ENCODE measurements around the gene UBE2F. TPM values are rescaled to one million over a fixed set of nuclear protein-coding genes. Genes with fewer than 3 reads are reported as not detected.

The UBE2F gene
- total RNA-seq, 1 experiment from 2014 or later, result 62.1 TPM

DNA sequence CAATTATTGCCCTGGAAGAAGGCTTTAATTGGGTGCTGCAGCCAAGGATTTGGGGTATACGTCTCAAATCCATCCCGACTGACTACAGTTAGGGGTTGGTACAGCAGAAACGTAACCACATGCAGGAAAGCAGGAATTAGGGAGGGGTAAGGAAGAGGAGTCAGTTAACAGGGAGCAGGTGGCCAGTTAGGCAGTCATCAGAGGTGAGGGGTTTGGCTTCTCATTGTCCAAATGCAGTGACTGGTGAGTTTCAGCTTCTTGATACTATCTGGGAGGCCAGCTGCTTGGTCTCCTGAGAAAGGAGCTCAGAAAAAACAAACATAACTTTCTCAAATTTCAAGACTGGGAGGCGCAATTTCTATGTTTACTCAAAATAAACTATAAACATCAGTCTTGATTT is 38.8 kb upstream of the UBE2F start:
- H3K27ac Mint-ChIP-seq, result no peak overlapping the region
- no peak overlapping the region for H3K23ac ChIP-seq (ENCODE audit: insufficient read length, low read depth, low read length)
- H2BK20ac ChIP-seq (ENCODE audit: low read depth, low read length, poor library complexity, severe bottlenecking), result no peak overlapping the region
- H3K27ac ChIP-seq (ENCODE audit: insufficient read length, low read depth, low read length), result no peak overlapping the region
- no peak overlapping the region for H4K8ac ChIP-seq (replicated peaks; ENCODE audit: insufficient read length, low read depth, low read length)
- no peak overlapping the region for H2BK15ac ChIP-seq (ENCODE audit: low read depth, low read length)
- H3K9me3 ChIP-seq (ENCODE audit: control insufficient read depth, low read depth, low read length), result no peaks in the 10 kb centered on the region
- H3T11ph ChIP-seq (ENCODE audit: low read length), result no peak overlapping the region
- H3K18ac ChIP-seq (ENCODE audit: insufficient read length, low read depth, low read length), result no peak overlapping the region
- no peak overlapping the region for H2BK12ac ChIP-seq (ENCODE audit: insufficient read length, low read depth, low read length)
- no peaks in the 10 kb centered on the region for H3K27me3 ChIP-seq (ENCODE audit: insufficient read depth, low read length)
- no peak overlapping the region for H3K4me2 ChIP-seq (ENCODE audit: insufficient read depth, insufficient read length, low read length)
- peaks cover under 1 to 5% of the 10 kb centered on the region in 2 experiments for H3K4me1 Mint-ChIP-seq
- no peak overlapping the region for H3K4ac ChIP-seq (ENCODE audit: low read depth, low read length)
- no peak for DNase-seq
- H4K91ac ChIP-seq (ENCODE audit: insufficient read length, low read depth, low read length), result no peak overlapping the region
- H3K23me2 ChIP-seq (ENCODE audit: insufficient read length, low read depth, low read length, poor library complexity, severe bottlenecking), result no peaks in the 10 kb centered on the region
- H2BK5ac ChIP-seq (ENCODE audit: insufficient read length, low read length), result no peak overlapping the region
- no peaks in the 10 kb centered on the region for H4K20me1 ChIP-seq (ENCODE audit: control insufficient read depth, insufficient read depth, insufficient read length)
- no peaks in the 10 kb centered on the region for H3K4me1 ChIP-seq (ENCODE audit: insufficient read depth, low read length)
- no peak overlapping the region for H3K9ac ChIP-seq (ENCODE audit: extremely low read depth, insufficient read length, low read length)
- H3K79me2 ChIP-seq (ENCODE audit: insufficient read depth, low read length), result no peaks in the 10 kb centered on the region
- no peak overlapping the region for H2BK120ac ChIP-seq (ENCODE audit: low read depth, low read length, poor library complexity, severe bottlenecking)
- H3K36me3 Mint-ChIP-seq (ENCODE audit: insufficient read depth in 1 of 3, low read depth in 3 of 3), result peaks cover 0 to 6% (median 6%) of the 10 kb centered on the region in 3 experiments; a peak in 4 of 7 replicates
- peaks cover 9 to 14% of the 10 kb centered on the region in 2 experiments; a peak in 4 of 5 replicates for H3K9me3 Mint-ChIP-seq
- no peak overlapping the region for H2AK5ac ChIP-seq (ENCODE audit: insufficient read length, low read length)
- no peak overlapping the region for H3K4me3 Mint-ChIP-seq
- WGBS (ENCODE audit: extremely low coverage, insufficient read length, low lambda C conversion rate), result no CpG with 5 or more reads among the region's 4 CpGs
- H3K79me1 ChIP-seq (ENCODE audit: insufficient read depth, low read depth, low read length, poor library complexity, severe bottlenecking), result no peaks in the 10 kb centered on the region
- peaks cover 11% of the 10 kb centered on the region for H3K27me3 Mint-ChIP-seq (ENCODE audit: low read depth)
- H3K56ac ChIP-seq (ENCODE audit: insufficient read length, low read depth, low read length), result no peak overlapping the region
- no peak overlapping the region for H3K14ac ChIP-seq (ENCODE audit: insufficient read depth, low read length)
- TF ChIP-seq, protein P1, sequence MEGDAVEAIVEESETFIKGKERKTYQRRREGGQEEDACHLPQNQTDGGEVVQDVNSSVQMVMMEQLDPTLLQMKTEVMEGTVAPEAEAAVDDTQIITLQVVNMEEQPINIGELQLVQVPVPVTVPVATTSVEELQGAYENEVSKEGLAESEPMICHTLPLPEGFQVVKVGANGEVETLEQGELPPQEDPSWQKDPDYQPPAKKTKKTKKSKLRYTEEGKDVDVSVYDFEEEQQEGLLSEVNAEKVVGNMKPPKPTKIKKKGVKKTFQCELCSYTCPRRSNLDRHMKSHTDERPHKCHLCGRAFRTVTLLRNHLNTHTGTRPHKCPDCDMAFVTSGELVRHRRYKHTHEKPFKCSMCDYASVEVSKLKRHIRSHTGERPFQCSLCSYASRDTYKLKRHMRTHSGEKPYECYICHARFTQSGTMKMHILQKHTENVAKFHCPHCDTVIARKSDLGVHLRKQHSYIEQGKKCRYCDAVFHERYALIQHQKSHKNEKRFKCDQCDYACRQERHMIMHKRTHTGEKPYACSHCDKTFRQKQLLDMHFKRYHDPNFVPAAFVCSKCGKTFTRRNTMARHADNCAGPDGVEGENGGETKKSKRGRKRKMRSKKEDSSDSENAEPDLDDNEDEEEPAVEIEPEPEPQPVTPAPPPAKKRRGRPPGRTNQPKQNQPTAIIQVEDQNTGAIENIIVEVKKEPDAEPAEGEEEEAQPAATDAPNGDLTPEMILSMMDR (conservative IDR thresholded peaks at IDR 0.05), result no peak
- no peak overlapping the region for H2AFZ ChIP-seq (ENCODE audit: low read length)
- H4K5ac ChIP-seq (ENCODE audit: insufficient read length, low read depth, low read length), result no peak overlapping the region

All from H9 (cell line).